H1 (cell line): ENCODE data around the gene FAN1. TPM values are rescaled to one million over a fixed set of nuclear protein-coding genes. Genes with fewer than 3 reads are reported as not detected.

Experiments
- CTCF ChIA-PET: fragments of 300-600 bp; sonication (Branson Sonifier 250); formaldehyde crosslinking; loops from one replicate; lab custom pipeline; 2021; ENCODE audit not compliant: partially characterized antibody; lab: Charles Lee
- POLR2A ChIA-PET: fragments of 300-600 bp; sonication (Branson Sonifier 250); formaldehyde crosslinking; loops from one replicate; lab custom pipeline; 2021; ENCODE audit warnings: inconsistent platforms; ENCODE audit not compliant: partially characterized antibody; lab: Charles Lee
- DNase-seq, 2 experiments: peaks; one replicate each; pipeline versions ENCODE4 v3.0.0 to v3.0.0-alpha.2; 2010 to 2022; ENCODE audit warnings: low spot score in 2 of 2, low read depth in 1 of 2, mixed read lengths in 1 of 2
- FAIRE-seq: peaks from 2 replicates; lab custom pipeline; 2011; peaks lifted over from hg19 to GRCh38; lab: Jason Lieb, UNC
- H2AFZ ChIP-seq: 2 replicates; pipeline ENCODE4 v1.8.1; 2012; ENCODE audit warnings: low read length, inconsistent platforms
- H2AK5ac ChIP-seq: 2 replicates; pipeline ENCODE4 v1.6.1; 2013; ENCODE audit warnings: low read depth, low read length
- H2BK120ac ChIP-seq: replicated peaks from 2 replicates; pipeline ENCODE3; 2013; ENCODE audit warnings: low read depth, low read length, inconsistent platforms
- H2BK12ac ChIP-seq: 2 replicates; pipeline ENCODE4 v1.6.1; 2013; ENCODE audit warnings: low read depth, low read length
- H2BK15ac ChIP-seq: 2 replicates; pipeline ENCODE4 v1.6.1; 2013; ENCODE audit warnings: low read length
- H2BK20ac ChIP-seq: 2 replicates; pipeline ENCODE4 v1.6.1; 2013; ENCODE audit warnings: low read length
- H2BK5ac ChIP-seq: 2 replicates; pipeline ENCODE4 v1.6.1; 2013; ENCODE audit warnings: low read depth, low read length
- H3K14ac ChIP-seq: 2 replicates; pipeline ENCODE4 v1.6.1; 2013; ENCODE audit warnings: inconsistent platforms; ENCODE audit not compliant: insufficient read length
- H3K18ac ChIP-seq: 2 replicates; pipeline ENCODE4 v1.6.1; 2013; ENCODE audit warnings: low read length; ENCODE audit errors: extremely low read depth
- H3K23ac ChIP-seq: 2 replicates; pipeline ENCODE4 v1.6.1; 2013; ENCODE audit warnings: inconsistent platforms; ENCODE audit not compliant: insufficient read length
- H3K23me2 ChIP-seq: 2 replicates; pipeline ENCODE4 v1.6.1; 2013; ENCODE audit warnings: low read depth, low read length
- H3K27ac ChIP-seq: 2 replicates; pipeline ENCODE4 v1.6.1; 2011; ENCODE audit warnings: low read depth, low read length, inconsistent platforms
- H3K27me3 ChIP-seq, 4 experiments: replicated peaks in 1 of 4; 1 replicate in 1 of 4; 2 replicates in 3 of 4; pipeline versions ENCODE4 v1.6.1 to v1.8.1; 2011 to 2013; ENCODE audit warnings: low read length in 3 of 4, mild to moderate bottlenecking in 3 of 4, inconsistent platforms in 2 of 4, mixed read lengths in 2 of 4, moderate library complexity in 1 of 4; ENCODE audit not compliant: control insufficient read depth in 3 of 4, insufficient read depth in 3 of 4; ENCODE audit errors: extremely low read depth in 1 of 4
- H3K36me3 ChIP-seq, 4 experiments: 2 replicates each; pipeline versions ENCODE4 v1.6.1 to v1.8.1; 2011 to 2013; ENCODE audit warnings: mild to moderate bottlenecking in 4 of 4, low read length in 3 of 4, moderate library complexity in 2 of 4, control low read depth in 1 of 4, inconsistent platforms in 1 of 4; ENCODE audit not compliant: insufficient read depth in 4 of 4, control insufficient read depth in 2 of 4
- H3K4ac ChIP-seq: replicated peaks from 2 replicates; pipeline ENCODE3; 2013; ENCODE audit warnings: low read length, low read depth, mixed read lengths, inconsistent platforms; ENCODE audit not compliant: insufficient read length
- H3K4me1 ChIP-seq, 4 experiments: replicated peaks in 1 of 4; 1 replicate in 1 of 4; 2 replicates in 3 of 4; pipeline versions ENCODE4 v1.6.1 to v1.8.1; 2011 to 2013; ENCODE audit warnings: low read length in 3 of 4, inconsistent platforms in 2 of 4, mixed read lengths in 1 of 4; ENCODE audit not compliant: insufficient read depth in 4 of 4, control insufficient read depth in 3 of 4
- H3K4me2 ChIP-seq, 2 experiments: 2 replicates each; pipeline versions ENCODE4 v1.6.1 to v1.8.1; 2011 to 2013; ENCODE audit warnings: low read depth in 2 of 2, low read length in 2 of 2, control low read depth in 1 of 2, inconsistent platforms in 1 of 2, mild to moderate bottlenecking in 1 of 2; ENCODE audit not compliant: insufficient read depth in 1 of 2
- H3K4me3 ChIP-seq, 4 experiments: fragments of 200-600, 300-600 bp in 1 of 4; sonication (generic), shearing (Covaris generic), sonication (Bioruptor Twin) in 1 of 4; 2 replicates each; pipeline versions ENCODE4 v1.5.1 to v1.8.1; 2011 to 2016; ENCODE audit warnings: low read length in 4 of 4, low read depth in 3 of 4, control low read depth in 2 of 4, inconsistent platforms in 2 of 4, mild to moderate bottlenecking in 2 of 4, mixed read lengths in 1 of 4, moderate library complexity in 1 of 4; ENCODE audit not compliant: insufficient read depth in 2 of 4; ENCODE audit errors: extremely low read depth in 1 of 4
- H3K56ac ChIP-seq: replicated peaks from 2 replicates; pipeline ENCODE3; 2013; ENCODE audit warnings: low read depth, mild to moderate bottlenecking, mixed read lengths, low read length, inconsistent platforms; ENCODE audit not compliant: insufficient read length
- H3K79me1 ChIP-seq: 2 replicates; pipeline ENCODE4 v1.6.1; 2013; ENCODE audit warnings: low read depth, low read length, control low read depth
- H3K79me2 ChIP-seq, 2 experiments: 2 replicates each; pipeline versions ENCODE4 v1.6.1 to v1.8.1; 2012 to 2013; ENCODE audit warnings: low read length in 2 of 2, mild to moderate bottlenecking in 2 of 2, inconsistent platforms in 1 of 2; ENCODE audit not compliant: insufficient read depth in 2 of 2, control insufficient read depth in 1 of 2
- H3K9ac ChIP-seq, 4 experiments: replicated peaks in 1 of 4; 1 replicate in 1 of 4; 2 replicates in 3 of 4; pipeline versions ENCODE4 v1.6.1 to v1.8.1; 2011 to 2013; ENCODE audit warnings: low read depth in 3 of 4, low read length in 3 of 4, control low read depth in 2 of 4, mild to moderate bottlenecking in 2 of 4, moderate library complexity in 2 of 4, inconsistent platforms in 1 of 4; ENCODE audit errors: extremely low read depth in 1 of 4
- H3K9me3 ChIP-seq, 2 experiments: 2 replicates each; pipeline versions ENCODE4 v1.6.1 to v1.8.1; 2012 to 2013; ENCODE audit warnings: mild to moderate bottlenecking in 2 of 2, moderate library complexity in 2 of 2, control low read depth in 1 of 2, inconsistent platforms in 1 of 2, low read depth in 1 of 2, low read length in 1 of 2, mixed read lengths in 1 of 2; ENCODE audit not compliant: insufficient read depth in 2 of 2
- H4K20me1 ChIP-seq, 2 experiments: replicated peaks in 1 of 2; 2 replicates each; pipeline versions ENCODE3 to v1.8.1; 2011 to 2013; ENCODE audit warnings: inconsistent platforms in 2 of 2, low read length in 2 of 2, mild to moderate bottlenecking in 1 of 2; ENCODE audit not compliant: insufficient read depth in 2 of 2, control insufficient read depth in 1 of 2
- H4K5ac ChIP-seq: 2 replicates; pipeline ENCODE4 v1.6.1; 2013; ENCODE audit warnings: low read length, low read depth, mixed read lengths, inconsistent platforms; ENCODE audit not compliant: insufficient read length
- H4K8ac ChIP-seq: 2 replicates; pipeline ENCODE4 v1.8.0; 2013; ENCODE audit warnings: mild to moderate bottlenecking, moderate library complexity, low read length, inconsistent platforms; ENCODE audit not compliant: insufficient read depth; ENCODE audit errors: extremely low read depth
- H4K91ac ChIP-seq: replicated peaks from 2 replicates; pipeline ENCODE3; 2013; ENCODE audit warnings: low read length, mixed read lengths, inconsistent platforms; ENCODE audit not compliant: insufficient read length
- ATF3 ChIP-seq: IDR thresholded peaks from 2 replicates; pipeline ENCODE4 v1.6.1; 2011; ENCODE audit warnings: low read depth, mild to moderate bottlenecking, low read length; ENCODE audit not compliant: insufficient read depth
- CTCF ChIP-seq, 3 experiments: IDR thresholded peaks; 1 replicate in 2 of 3; 2 replicates in 1 of 3; pipeline versions ENCODE4 v1.5.1 to v1.6.1; 2011; ENCODE audit warnings: low read length in 3 of 3, mild to moderate bottlenecking in 3 of 3, inconsistent platforms in 2 of 3, low read depth in 1 of 3, moderate library complexity in 1 of 3; ENCODE audit not compliant: insufficient read depth in 1 of 3; ENCODE audit errors: control extremely low read depth in 1 of 3
- E2F6 ChIP-seq: IDR thresholded peaks from 2 replicates; pipeline ENCODE4 v1.6.1; 2012; ENCODE audit warnings: inconsistent platforms
- JUN ChIP-seq: IDR thresholded peaks from 2 replicates; pipeline ENCODE4 v1.6.1; 2011; ENCODE audit warnings: low read depth, mild to moderate bottlenecking, improper control_type of control experiment, low read length
- JUND ChIP-seq: IDR thresholded peaks from 2 replicates; pipeline ENCODE4 v1.6.1; 2011; ENCODE audit warnings: mild to moderate bottlenecking, improper control_type of control experiment, low read length
- RAD21 ChIP-seq, 2 experiments: IDR thresholded peaks in 1 of 2; conservative IDR thresholded peaks in 1 of 2; 2 replicates each; pipeline ENCODE4 v1.6.1; 2011; ENCODE audit warnings: low read depth in 2 of 2, low read length in 2 of 2, improper control_type of control experiment in 1 of 2, inconsistent platforms in 1 of 2, mild to moderate bottlenecking in 1 of 2, moderate library complexity in 1 of 2
- WGBS, 2 experiments: shearing (Covaris generic) in 1 of 2; methylation state at CpG; one replicate each; pipeline versions ENCODE4 v1.1.6 to v1.1.7; 2013 to 2015; ENCODE audit warnings: low lambda C conversion rate in 2 of 2, mixed read lengths in 2 of 2, inconsistent platforms in 1 of 2, low coverage in 1 of 2, missing lambda C conversion rate in 1 of 2; ENCODE audit not compliant: insufficient replicate concordance in 2 of 2, insufficient coverage in 1 of 2, insufficient read length in 1 of 2; ENCODE audit errors: extremely low coverage in 1 of 2, missing lambda C conversion rate in 1 of 2; 5-methylcytosine and 5-hydroxymethylcytosine counted together
- polyA plus RNA-seq, 7 experiments: library from polyadenylated mRNA; depleted of rRNA in 3 of 7; stranded (reverse) in 5 of 7; unstranded in 2 of 7; fragments of >200 nt in 5 of 7; fragments of 200-250 nt in 2 of 7; gene quantifications; 1 replicate in 5 of 7; 2 replicates in 1 of 7; 4 replicates in 1 of 7; pipeline versions ENCODE4 v1.2.1 to v1.2.3, GENCODE V29; 2011 to 2013; ENCODE audit warnings: missing spikeins in 2 of 7, mixed read lengths in 2 of 7
- total RNA-seq: library from RNA; stranded (reverse); fragmentation: NEBNext Ultra II Directional; extraction: Animal tissue kit (Norgen Biotek cat#: 25700); gene quantifications from 2 replicates; pipeline ENCODE4 v1.2.1, GENCODE V29; 2021

Gene FAN1
- total and polyA plus RNA-seq, 2 of the 8 experiments (the other 6 are each of a cell fraction or from before 2014, with no cell fraction given), result 8.6 to 24.9 TPM

- Histone ChIP-seq H3K4me3 (no peak overlapping the region), H2BK120ac (no peak overlapping the region), H4K91ac (no peak overlapping the region), H3K9ac (no peak overlapping the region), H3K23me2 (no peaks in the 10 kb centered on the region), H3K4me1 (peaks cover 0 to 2% (median 0%) of the 10 kb centered on the region in 4 experiments; a peak in 1 of 7 replicates), H2BK12ac (no peak overlapping the region), H3K18ac (no peak overlapping the region; the same call in 1 of the 2 replicates), H3K79me1 (no peaks in the 10 kb centered on the region), H3K56ac (no peak overlapping the region), H4K8ac (no peak overlapping the region), H3K27ac (no peak overlapping the region), H2AK5ac (no peak overlapping the region), H3K9me3 (no peaks in the 10 kb centered on the region), H4K20me1 (no peaks in the 10 kb centered on the region), H2BK20ac (no peak overlapping the region), H2AFZ (no peak overlapping the region), H2BK5ac (no peak overlapping the region), H3K4ac (no peak overlapping the region), H3K23ac (no peak overlapping the region), H3K36me3 (no peaks in the 10 kb centered on the region), H3K14ac (no peak overlapping the region), H2BK15ac (no peak overlapping the region), H3K27me3 (no peaks in the 10 kb centered on the region), H3K4me2 (no peak overlapping the region), H3K79me2 (no peaks in the 10 kb centered on the region), H4K5ac (no peak overlapping the region)
- POLR2A ChIA-PET, result no interaction called here
- peak in 2 of 3 experiments; percentile 3 to 4; a peak in 1 of 4 replicates for TF ChIP-seq CTCF (IDR thresholded peaks at IDR 0.05; ENCODE audit: control extremely low read depth in 1 of 3, insufficient read depth in 1 of 3, low read depth in 1 of 3, low read length in 3 of 3)
- TF ChIP-seq RAD21 (IDR thresholded peaks at IDR 0.05 in 1 of 2, conservative IDR thresholded peaks at IDR 0.05 in 1 of 2; ENCODE audit: low read depth in 2 of 2, low read length in 2 of 2), result peak in 1 of 2 experiments; percentile 15; a peak in 1 of 4 replicates
- no peak for TF ChIP-seq JUND
- TF ChIP-seq JUN, result no peak
- no peak for TF ChIP-seq E2F6
- TF ChIP-seq ATF3, result no peak
- DNase-seq (no peak), FAIRE-seq (no peak)
- 87% methylated on average over 11 of the region's 12 CpGs; no CpG with 5 or more reads in 1 of the 2 experiments for WGBS, 2 experiments
- CTCF ChIA-PET, result interaction anchor here (0.6 to 1.3 kb wide), 2 partner anchors 13 to 256 kb away, joined by 3 to 4 read pairs; no protein-coding TSS in a partner anchor
Measured at GRCh38 chr15:30896211-30896606, 7.5 kb upstream of the FAN1 start.
